Progenitor cell of endocrine pancreas (in vitro differentiated cells): ENCODE results near the gene SUGP1. TPM values are rescaled to one million over a fixed set of nuclear protein-coding genes. Genes with fewer than 3 reads are reported as not detected.

Source experiments
- DNase-seq: peaks from one replicate; pipeline ENCODE4 v3.0.0; 2021; ENCODE audit warnings: low spot score; ENCODE audit not compliant: unreplicated experiment
- H3K27ac Mint-ChIP-seq: 2 replicates; pipeline ENCODE4 v1.8.0; 2021; ENCODE audit warnings: mild to moderate bottlenecking, moderate library complexity, mixed read lengths
- H3K27me3 Mint-ChIP-seq: 2 replicates; pipeline ENCODE4 v1.8.0; 2021; ENCODE audit warnings: mixed read lengths
- H3K36me3 Mint-ChIP-seq: 2 replicates; pipeline ENCODE4 v1.8.0; 2022; ENCODE audit warnings: mixed read lengths; ENCODE audit not compliant: insufficient read depth
- H3K4me1 Mint-ChIP-seq: 2 replicates; pipeline ENCODE4 v1.8.0; 2021; ENCODE audit warnings: low read depth, mixed read lengths
- H3K4me3 Mint-ChIP-seq: 2 replicates; pipeline ENCODE4 v1.8.0; 2021; ENCODE audit warnings: low read depth, mild to moderate bottlenecking, moderate library complexity, mixed read lengths
- H3K9me3 Mint-ChIP-seq: 2 replicates; pipeline ENCODE4 v1.8.0; 2021; ENCODE audit warnings: low read depth, mixed read lengths
- CTCF ChIP-seq: fragments of 200-600 bp; sonication (generic); IDR thresholded peaks from one replicate; pipeline ENCODE4 v1.5.0; 2021; ENCODE audit warnings: antibody characterized with exemption, mild to moderate bottlenecking; ENCODE audit not compliant: unreplicated experiment
- long read RNA-seq: library from polyadenylated mRNA; unstranded; transcript quantifications from one replicate; pipeline ENCODE4 v2.0.0, GENCODE V29; 2020
- total RNA-seq: library from RNA; stranded (reverse); gene quantifications from 2 replicates; pipeline ENCODE4 v1.2.1, GENCODE V29; 2021

Gene SUGP1, protein sequence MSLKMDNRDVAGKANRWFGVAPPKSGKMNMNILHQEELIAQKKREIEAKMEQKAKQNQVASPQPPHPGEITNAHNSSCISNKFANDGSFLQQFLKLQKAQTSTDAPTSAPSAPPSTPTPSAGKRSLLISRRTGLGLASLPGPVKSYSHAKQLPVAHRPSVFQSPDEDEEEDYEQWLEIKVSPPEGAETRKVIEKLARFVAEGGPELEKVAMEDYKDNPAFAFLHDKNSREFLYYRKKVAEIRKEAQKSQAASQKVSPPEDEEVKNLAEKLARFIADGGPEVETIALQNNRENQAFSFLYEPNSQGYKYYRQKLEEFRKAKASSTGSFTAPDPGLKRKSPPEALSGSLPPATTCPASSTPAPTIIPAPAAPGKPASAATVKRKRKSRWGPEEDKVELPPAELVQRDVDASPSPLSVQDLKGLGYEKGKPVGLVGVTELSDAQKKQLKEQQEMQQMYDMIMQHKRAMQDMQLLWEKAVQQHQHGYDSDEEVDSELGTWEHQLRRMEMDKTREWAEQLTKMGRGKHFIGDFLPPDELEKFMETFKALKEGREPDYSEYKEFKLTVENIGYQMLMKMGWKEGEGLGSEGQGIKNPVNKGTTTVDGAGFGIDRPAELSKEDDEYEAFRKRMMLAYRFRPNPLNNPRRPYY
- total RNA-seq, result 86.0 and 95.6 TPM in 2 replicates
- long read RNA-seq, transcript SUGP1-208 (4 exons, 715 nt), result minor isoform, 5 of 81 reads
- long read RNA-seq, transcript SUGP1-201 (14 exons, 2,423 nt), result major isoform, 57 of 81 reads
- long read RNA-seq, partial matches to known transcripts, result 6 of 81 reads
- long read RNA-seq, other reads (novel, unspliced or antisense), result 12 of 81 reads

DNA sequence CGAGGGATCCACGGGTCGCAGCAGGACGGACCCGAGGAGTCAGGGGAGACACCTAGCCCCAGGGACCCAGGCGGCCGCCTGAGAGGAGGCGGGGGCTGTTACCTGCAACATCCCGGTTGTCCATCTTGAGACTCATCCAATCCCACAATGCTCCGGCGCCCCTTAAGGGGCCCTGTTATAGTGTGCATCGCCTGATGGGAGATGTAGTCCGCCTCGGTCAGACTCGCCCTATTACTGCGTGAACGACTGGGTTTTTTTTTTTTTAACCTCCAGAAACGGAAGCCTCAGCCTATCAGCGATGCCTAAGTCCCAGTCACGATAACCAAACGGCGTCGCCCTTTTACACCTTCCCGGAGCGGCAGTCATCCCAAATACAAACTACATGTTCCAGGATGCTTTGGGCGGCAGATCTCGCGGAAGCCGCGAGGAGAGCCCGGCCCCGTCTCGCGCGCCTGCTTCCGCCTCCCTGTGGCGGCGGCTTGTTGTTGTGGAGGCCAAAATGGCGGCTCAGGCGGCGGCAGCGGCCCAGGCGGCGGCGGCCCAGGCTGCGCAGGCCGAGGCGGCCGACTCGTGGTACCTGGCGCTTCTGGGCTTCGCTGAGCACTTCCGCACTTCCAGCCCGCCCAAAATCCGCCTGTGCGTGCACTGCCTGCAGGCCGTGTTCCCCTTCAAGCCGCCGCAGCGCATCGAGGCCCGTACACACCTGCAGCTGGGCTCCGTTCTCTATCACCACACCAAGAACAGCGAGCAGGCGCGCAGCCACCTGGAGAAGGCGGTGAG, at the start of gene SUGP1, which contains the start of gene MAU2:
Gene SUGP1, minus strand, starts transcription at position 149 of the 780 bp plus-strand sequence. Its CDS starts 13 bp downstream, at position 136.
Gene MAU2, plus strand, starts transcription at position 469 of the 780 bp plus-strand sequence. Its CDS starts 31 bp downstream, at position 500.
- Mint-ChIP-seq H3K4me1 (peaks cover 9% of the 10 kb centered on the region), H3K4me3 (peak within 1 kb of the TSS; percentile 94), H3K36me3 (peaks cover 8% of the 10 kb centered on the region), H3K27me3 (no peaks in the 10 kb centered on the region), H3K9me3 (no peaks in the 10 kb centered on the region), H3K27ac (peak within 1 kb of the TSS; percentile 100)
- peak; percentile 80 for DNase-seq
- TF ChIP-seq CTCF, result peak; percentile 32

DNA sequence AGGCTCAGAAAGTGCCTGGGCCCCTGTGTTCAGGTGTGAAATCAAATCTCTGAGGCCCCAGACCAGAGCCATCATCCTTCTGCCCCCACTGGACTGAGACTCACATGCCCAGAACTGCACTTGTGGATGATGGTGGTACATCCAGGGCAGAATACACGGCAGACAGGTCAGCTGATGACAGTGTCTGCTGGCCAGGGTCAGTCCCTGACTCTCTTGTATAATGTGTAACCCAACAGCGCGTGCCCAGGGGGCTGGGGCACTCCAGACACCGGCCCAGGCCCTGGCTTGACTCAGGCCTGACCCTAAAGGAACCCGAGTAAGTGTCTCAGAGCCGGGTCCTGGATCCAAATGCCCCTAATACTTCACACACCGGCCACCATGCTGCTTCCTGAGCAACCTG, 47.8 kb upstream of the SUGP1 start:
- no peak for DNase-seq

DNA sequence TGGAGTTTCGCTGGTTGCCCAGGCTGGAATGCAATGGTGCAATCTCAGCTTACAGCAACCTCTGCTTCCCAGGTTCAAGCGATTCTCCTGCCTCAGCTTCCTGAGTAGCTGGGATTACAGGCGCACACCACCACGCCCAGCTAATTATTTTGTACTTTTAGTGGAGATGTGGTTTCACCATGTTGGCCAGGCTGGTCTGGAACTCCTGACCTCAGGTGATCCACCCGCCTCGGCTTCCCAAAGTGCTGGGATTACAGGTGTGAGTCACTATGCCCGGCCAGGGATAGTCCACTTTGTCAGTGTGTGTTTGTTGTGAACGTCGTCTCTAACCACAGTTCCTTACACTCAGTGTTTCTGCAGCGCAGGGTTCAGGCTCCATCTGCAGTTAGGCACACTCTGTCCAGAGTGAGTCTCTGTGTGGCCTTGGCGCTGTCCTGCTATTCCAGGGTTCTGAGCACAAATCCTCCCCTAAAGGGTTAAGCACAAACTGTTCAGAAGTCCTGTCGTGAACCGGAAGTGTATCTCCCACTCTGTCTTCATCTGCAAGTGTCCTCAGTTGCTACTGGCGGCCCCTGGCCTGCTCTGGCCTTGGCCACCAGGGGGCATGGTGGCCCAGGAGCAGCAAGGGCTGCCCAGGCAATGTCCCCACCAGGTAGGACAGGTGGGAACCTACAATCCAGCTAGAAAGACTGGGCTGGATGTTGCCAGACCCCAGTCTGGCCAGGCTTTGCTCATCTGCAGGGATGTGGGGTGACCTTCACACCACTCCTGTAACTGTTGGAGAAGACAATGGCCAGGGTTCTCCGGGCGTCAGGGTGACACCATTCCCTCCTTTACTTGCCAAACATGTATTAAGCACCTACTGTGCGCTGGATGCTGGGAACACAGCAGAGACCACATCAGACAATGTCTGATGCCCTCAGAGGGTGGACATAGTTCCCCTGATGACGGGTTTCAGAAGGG, 46.4 kb upstream of the SUGP1 start:
- Mint-ChIP-seq H3K36me3 (no peaks in the 10 kb centered on the region), H3K9me3 (no peaks in the 10 kb centered on the region), H3K27ac (peak overlapping the region; percentile 84), H3K4me1 (peaks cover 6% of the 10 kb centered on the region), H3K27me3 (no peaks in the 10 kb centered on the region), H3K4me3 (no peak overlapping the region)
- TF ChIP-seq CTCF, result peak; percentile 99
- peak; percentile 77 for DNase-seq

More for the DNA sequence above, 47.8 kb upstream of the SUGP1 start:
- H3K9me3 Mint-ChIP-seq, result no peaks in the 10 kb centered on the region
- no peaks in the 10 kb centered on the region for H3K36me3 Mint-ChIP-seq
- no peaks in the 10 kb centered on the region for H3K27me3 Mint-ChIP-seq
- peaks cover 6% of the 10 kb centered on the region for H3K4me1 Mint-ChIP-seq
- no peak for TF ChIP-seq CTCF
- no peak overlapping the region for H3K4me3 Mint-ChIP-seq
- H3K27ac Mint-ChIP-seq, result no peak overlapping the region

GRCh38 chr19:19362075-19362474, 41.8 kb upstream of the SUGP1 start:
- no peak for TF ChIP-seq CTCF
- Mint-ChIP-seq H3K27ac (no peak overlapping the region), H3K4me3 (no peak overlapping the region), H3K4me1 (peaks cover 6% of the 10 kb centered on the region), H3K36me3 (peaks cover 1% of the 10 kb centered on the region), H3K27me3 (no peaks in the 10 kb centered on the region), H3K9me3 (no peaks in the 10 kb centered on the region)
- no peak for DNase-seq
